ENCODE results near the gene TF.

TF gene

DNA sequence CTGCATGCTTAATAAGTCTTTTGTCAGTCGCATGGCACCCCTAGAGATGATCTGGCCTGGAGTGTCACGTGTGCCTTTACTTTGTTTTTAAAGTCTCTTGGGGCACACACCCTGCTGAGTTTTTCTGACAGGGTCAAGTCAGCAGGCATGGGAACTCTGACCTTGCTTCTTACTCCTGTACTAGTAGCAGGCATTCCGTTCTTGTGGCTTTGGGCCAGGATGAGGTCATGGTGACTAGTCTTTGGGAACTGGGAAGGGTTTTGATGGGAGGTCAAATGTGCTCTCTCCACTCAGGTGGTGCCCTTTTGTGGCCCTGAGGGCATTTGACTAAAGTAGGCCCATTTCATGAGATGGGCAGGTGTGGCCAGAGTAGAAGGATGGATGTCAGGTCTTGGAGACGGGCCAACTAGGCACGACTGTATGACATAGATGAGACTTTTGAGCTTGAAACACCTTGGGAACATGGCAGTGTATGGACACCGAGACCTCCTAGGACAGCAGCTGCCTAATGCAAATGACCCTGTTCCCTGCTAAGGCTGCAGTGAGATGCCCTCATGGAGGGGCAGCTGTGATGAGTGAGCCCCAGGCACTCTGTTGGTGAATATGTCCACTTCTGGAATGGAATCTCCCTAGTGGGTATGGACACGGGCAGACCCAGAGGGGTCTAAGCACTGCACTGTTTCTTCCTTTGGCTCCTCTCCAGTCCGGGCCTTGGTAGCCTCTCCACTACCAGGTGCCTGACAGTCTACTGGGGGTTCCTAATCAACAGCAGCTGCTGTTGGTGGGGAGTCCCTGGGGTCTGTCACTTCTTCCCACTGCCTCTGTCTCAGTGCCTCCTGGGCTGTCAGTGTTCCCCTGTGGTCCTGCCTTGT is 75.8 kb downstream of the TF start:
- DNase-seq (ENCODE audit: low read depth, low spot score) = no peak
- ChIA-PET POLR2A (interaction anchor here (0.5 kb wide), 1 partner anchor 22 kb away, joined by 3 read pairs; no protein-coding TSS in a partner anchor), CTCF (interaction anchor here (0.8 to 4.8 kb wide), 4 partner anchors 49 to 391 kb away, joined by 3 to 31 read pairs (median 13); no protein-coding TSS in a partner anchor)
- TF ChIP-seq, protein P1, sequence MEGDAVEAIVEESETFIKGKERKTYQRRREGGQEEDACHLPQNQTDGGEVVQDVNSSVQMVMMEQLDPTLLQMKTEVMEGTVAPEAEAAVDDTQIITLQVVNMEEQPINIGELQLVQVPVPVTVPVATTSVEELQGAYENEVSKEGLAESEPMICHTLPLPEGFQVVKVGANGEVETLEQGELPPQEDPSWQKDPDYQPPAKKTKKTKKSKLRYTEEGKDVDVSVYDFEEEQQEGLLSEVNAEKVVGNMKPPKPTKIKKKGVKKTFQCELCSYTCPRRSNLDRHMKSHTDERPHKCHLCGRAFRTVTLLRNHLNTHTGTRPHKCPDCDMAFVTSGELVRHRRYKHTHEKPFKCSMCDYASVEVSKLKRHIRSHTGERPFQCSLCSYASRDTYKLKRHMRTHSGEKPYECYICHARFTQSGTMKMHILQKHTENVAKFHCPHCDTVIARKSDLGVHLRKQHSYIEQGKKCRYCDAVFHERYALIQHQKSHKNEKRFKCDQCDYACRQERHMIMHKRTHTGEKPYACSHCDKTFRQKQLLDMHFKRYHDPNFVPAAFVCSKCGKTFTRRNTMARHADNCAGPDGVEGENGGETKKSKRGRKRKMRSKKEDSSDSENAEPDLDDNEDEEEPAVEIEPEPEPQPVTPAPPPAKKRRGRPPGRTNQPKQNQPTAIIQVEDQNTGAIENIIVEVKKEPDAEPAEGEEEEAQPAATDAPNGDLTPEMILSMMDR (IDR thresholded peaks at IDR 0.05; ENCODE audit: insufficient read depth, low read length, missing control alignments) = no peak
- no peak overlapping the region for H3K4me3 ChIP-seq (ENCODE audit: low read depth, low read length)

DNA sequence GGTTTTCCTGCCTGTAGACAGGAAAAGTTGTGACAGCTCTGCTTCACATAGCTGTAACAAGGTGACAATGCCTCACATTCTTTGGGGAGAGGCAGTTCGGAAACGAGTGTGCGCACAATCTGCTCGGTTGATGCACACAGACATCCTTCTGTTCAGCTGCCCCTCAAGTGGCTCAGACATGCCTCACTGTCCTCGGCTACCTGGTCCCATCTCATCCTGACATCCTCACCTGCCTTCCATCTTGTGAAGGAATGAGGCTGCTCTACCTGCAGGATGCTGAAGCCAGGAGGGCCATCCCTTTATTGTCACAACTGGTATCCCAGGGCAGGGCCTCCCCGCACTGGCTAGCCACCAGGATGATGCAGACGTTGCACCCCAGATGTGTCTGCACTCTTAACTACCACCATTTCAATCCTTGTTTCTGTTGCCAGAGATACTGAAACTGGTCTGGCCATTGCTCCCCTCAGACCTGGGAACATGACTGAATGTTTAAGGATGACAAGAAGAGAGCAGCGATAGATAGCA is 78.8 kb downstream of the TF start:
- DNase-seq (ENCODE audit: low read depth, low spot score) = no peak
- H3K4me3 ChIP-seq (ENCODE audit: low read depth, low read length) = no peak overlapping the region
- ChIA-PET CTCF (no interaction called here), POLR2A (no interaction called here)
- TF ChIP-seq, protein P1 (IDR thresholded peaks at IDR 0.05; ENCODE audit: insufficient read depth, low read length, missing control alignments) = no peak

DNA sequence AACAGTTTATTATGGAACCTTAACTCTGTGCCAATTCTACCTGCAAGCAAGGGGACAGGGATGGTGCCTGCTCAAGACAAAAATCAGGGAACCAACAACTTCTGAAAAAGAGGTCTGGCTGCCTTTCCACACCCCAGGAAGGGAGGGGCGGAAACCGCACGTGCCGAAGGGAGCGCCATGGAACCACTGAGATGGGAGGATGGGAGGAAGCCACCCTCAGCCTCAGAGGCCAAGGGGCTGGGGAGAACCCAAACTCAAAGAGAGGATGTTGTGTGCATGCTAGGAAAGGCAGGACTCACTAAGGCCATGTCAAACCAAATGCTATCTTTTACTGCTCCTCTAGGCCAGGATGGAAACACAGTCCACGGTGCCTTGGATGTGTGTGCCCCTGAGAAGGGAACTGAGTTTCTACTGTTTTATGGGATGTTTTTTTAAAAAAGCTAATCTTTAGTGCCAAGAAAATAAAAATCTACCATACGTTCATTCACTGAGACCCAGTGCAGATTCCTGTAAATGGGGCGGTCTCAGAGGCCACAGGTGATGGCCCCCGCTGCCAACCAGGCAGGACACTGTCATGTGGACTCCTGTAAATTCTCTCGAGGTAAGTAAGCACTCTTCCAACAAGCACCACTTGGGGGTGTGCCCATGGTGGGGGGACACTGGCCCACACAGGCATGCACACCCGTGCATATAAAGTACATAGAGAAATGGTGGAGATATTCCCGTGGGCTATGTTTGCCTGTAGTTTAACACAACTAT is 80.0 kb downstream of the TF start:
- TF ChIP-seq, protein P1 (IDR thresholded peaks at IDR 0.05; ENCODE audit: insufficient read depth, low read length, missing control alignments) = no peak
- POLR2A ChIA-PET = no interaction called here
- CTCF ChIA-PET = no interaction called here
- no peak overlapping the region for H3K4me3 ChIP-seq (ENCODE audit: low read depth, low read length)
- DNase-seq (ENCODE audit: low read depth, low spot score) = no peak

DNA sequence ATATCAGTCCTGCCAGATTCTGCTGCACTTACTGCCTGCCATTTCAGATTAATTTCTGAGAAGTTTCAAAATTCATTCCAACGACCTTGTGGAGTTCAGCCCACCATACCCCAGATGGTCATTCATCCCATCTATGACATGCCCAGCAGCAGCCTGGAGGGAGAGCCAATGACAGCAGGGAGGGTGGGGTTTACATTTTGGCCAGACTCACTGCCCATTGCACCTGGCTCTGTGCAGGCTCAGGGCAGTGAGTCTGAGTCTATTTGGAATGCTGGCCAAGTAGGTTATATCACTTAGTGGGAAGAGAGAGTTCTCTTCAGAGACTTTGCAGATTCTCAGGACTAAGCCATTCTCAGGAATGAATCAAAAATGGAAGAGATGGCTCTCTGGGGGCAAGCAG is 80.9 kb downstream of the TF start:
- POLR2A ChIA-PET = no interaction called here
- TF ChIP-seq, protein P1 (IDR thresholded peaks at IDR 0.05; ENCODE audit: insufficient read depth, low read length, missing control alignments) = no peak
- no peak for DNase-seq (ENCODE audit: low read depth, low spot score)
- H3K4me3 ChIP-seq (ENCODE audit: low read depth, low read length) = no peak overlapping the region
- CTCF ChIA-PET = interaction anchor here (4.1 kb wide), 1 partner anchor 9 kb away, joined by 18 read pairs; no protein-coding TSS in a partner anchor

DNA sequence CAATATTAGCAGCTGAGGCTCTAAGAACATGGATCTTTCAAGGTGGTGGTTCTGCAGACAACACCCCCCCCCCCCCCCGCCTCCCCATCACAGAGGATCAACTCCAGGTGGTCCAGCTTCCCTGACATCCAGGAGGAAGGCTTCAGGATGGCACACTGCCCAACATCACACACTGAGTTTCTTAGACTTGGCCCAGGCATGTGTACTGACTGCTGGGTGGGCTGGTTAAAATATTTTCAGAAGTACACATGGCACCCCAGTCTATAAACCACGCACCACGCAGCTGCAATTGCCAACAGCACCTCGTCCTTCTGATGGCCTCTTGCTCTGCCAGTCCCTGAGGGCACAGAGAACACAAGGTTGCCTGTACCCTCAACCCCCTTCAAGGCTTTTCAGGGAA is 81.5 kb downstream of the TF start:
- POLR2A ChIA-PET = no interaction called here
- no peak overlapping the region for H3K4me3 ChIP-seq (ENCODE audit: low read depth, low read length)
- DNase-seq (ENCODE audit: low read depth, low spot score) = no peak
- CTCF ChIA-PET = interaction anchor here (4.1 kb wide), 1 partner anchor 10 kb away, joined by 18 read pairs; no protein-coding TSS in a partner anchor
- TF ChIP-seq, protein P1 (IDR thresholded peaks at IDR 0.05; ENCODE audit: insufficient read depth, low read length, missing control alignments) = no peak

Measured in AG04449 (cell line).